SK-N-SH (cell line): ENCODE data around the gene PRKCA. TPM values are rescaled to one million over a fixed set of nuclear protein-coding genes. Genes with fewer than 3 reads are reported as not detected.
A peak's percentile ranks its signal among the peaks of the same experiment; 100 is the strongest.
"Not testable (repeated sequence)": the region's sequence is repeated elsewhere in the genome, so short reads cannot be mapped to it uniquely, and the experiment has no call there.

Experiments used
- CTCF ChIA-PET: fragments of 300-600, 350-600 bp; formaldehyde crosslinking; extraction: SDS; loops from one replicate; lab custom pipeline; 2021; lab: Yijun Ruan, JAX
- POLR2A ChIA-PET: fragments of 350-600 bp; sonication (Branson Sonifier 250); formaldehyde crosslinking; extraction: SDS; loops from one replicate; lab custom pipeline; 2020; ENCODE audit warnings: antibody characterized with exemption, inconsistent platforms; lab: Yijun Ruan, JAX
- DNase-seq: peaks from one replicate; pipeline ENCODE4 v3.0.0; 2012
- H2AFZ ChIP-seq: fragments of 200-600 bp; sonication (generic); 2 replicates; pipeline ENCODE4 v1.8.1; 2016; ENCODE audit warnings: antibody characterized with exemption, mild to moderate bottlenecking, low read depth
- H3F3A ChIP-seq: fragments of 200-600 bp; sonication (generic); replicated peaks from 2 replicates; pipeline ENCODE3; 2016; ENCODE audit warnings: antibody characterized with exemption, mild to moderate bottlenecking; ENCODE audit not compliant: insufficient read depth
- H3K27ac ChIP-seq, 2 experiments: fragments of 200-500 bp in 1 of 2; fragments of 200-600 bp in 1 of 2; sonication (Bioruptor generic) in 1 of 2; sonication (generic), shearing (Covaris generic) in 1 of 2; 2 replicates each; pipeline versions ENCODE4 v1.5.1 to v1.6.1; 2014 to 2016; ENCODE audit warnings: low read depth in 2 of 2, inconsistent platforms in 1 of 2, low read length in 1 of 2, mild to moderate bottlenecking in 1 of 2, mixed read lengths in 1 of 2
- H3K27me3 ChIP-seq: fragments of 200-600 bp; sonication (generic), shearing (Covaris generic); 2 replicates; pipeline ENCODE4 v1.6.1; 2016; ENCODE audit warnings: mixed run types; ENCODE audit not compliant: insufficient read depth
- H3K36me3 ChIP-seq, 2 experiments: fragments of 200-500 bp in 1 of 2; fragments of 200-600 bp in 1 of 2; sonication (Bioruptor generic) in 1 of 2; sonication (generic) in 1 of 2; replicated peaks in 1 of 2; 2 replicates each; pipeline versions ENCODE3 to v1.5.1; 2014 to 2016; ENCODE audit warnings: low read length in 1 of 2, mild to moderate bottlenecking in 1 of 2; ENCODE audit not compliant: insufficient read depth in 2 of 2, control insufficient read depth in 1 of 2
- H3K4me1 ChIP-seq, 2 experiments: fragments of 200-500 bp in 1 of 2; fragments of 200-600 bp in 1 of 2; sonication (Bioruptor generic) in 1 of 2; sonication (generic), shearing (Covaris generic) in 1 of 2; 2 replicates each; pipeline versions ENCODE4 v1.5.1 to v1.6.1; 2014 to 2016; ENCODE audit warnings: low read depth in 1 of 2, low read length in 1 of 2, mixed run types in 1 of 2; ENCODE audit not compliant: insufficient read depth in 2 of 2, control insufficient read depth in 1 of 2
- H3K4me2 ChIP-seq: fragments of 200-600 bp; sonication (generic), shearing (Covaris generic); 2 replicates; pipeline ENCODE4 v1.6.1; 2017; ENCODE audit warnings: mixed run types
- H3K4me3 ChIP-seq, 2 experiments: fragments of 200-500 bp in 1 of 2; fragments of 200-600 bp in 1 of 2; sonication (Bioruptor generic) in 1 of 2; sonication (generic), shearing (Covaris generic) in 1 of 2; 2 replicates each; pipeline versions ENCODE4 v1.5.1 to v1.8.1; 2014 to 2016; ENCODE audit warnings: low read depth in 2 of 2, inconsistent platforms in 1 of 2, low read length in 1 of 2, mild to moderate bottlenecking in 1 of 2, mixed read lengths in 1 of 2, moderate library complexity in 1 of 2
- H3K79me2 ChIP-seq: fragments of 200-600 bp; sonication (generic); 2 replicates; pipeline ENCODE4 v1.8.1; 2017; ENCODE audit warnings: mild to moderate bottlenecking; ENCODE audit not compliant: insufficient read depth
- H3K9ac ChIP-seq: fragments of 200-600 bp; sonication (generic); 2 replicates; pipeline ENCODE4 v1.6.1; 2017; ENCODE audit warnings: mixed run types
- H3K9me2 ChIP-seq: fragments of 200-600 bp; sonication (generic); 2 replicates; pipeline ENCODE4 v1.6.1; 2017; ENCODE audit warnings: mixed run types
- H3K9me3 ChIP-seq: fragments of 200-600 bp; sonication (generic); 2 replicates; pipeline ENCODE4 v1.6.1; 2017; ENCODE audit warnings: mixed run types, mild to moderate bottlenecking, moderate library complexity
- H4K20me1 ChIP-seq: fragments of 200-600 bp; sonication (generic); 2 replicates; pipeline ENCODE4 v1.6.1; 2017; ENCODE audit warnings: mild to moderate bottlenecking, mixed run types; ENCODE audit not compliant: insufficient read depth
- CTCF ChIP-seq: fragments of 200-600 bp; sonication (generic); IDR thresholded peaks from 2 replicates; pipeline ENCODE4 v1.6.1; 2017; ENCODE audit warnings: antibody characterized with exemption, mild to moderate bottlenecking, moderate library complexity
- ELF1 ChIP-seq: IDR thresholded peaks from 2 replicates; pipeline ENCODE4 v1.4.0; 2012
- EP300 ChIP-seq, 2 experiments: IDR thresholded peaks; 2 replicates each; pipeline versions ENCODE4 v1.4.0 to v1.6.1; 2012; ENCODE audit warnings: borderline replicate concordance in 1 of 2, low read depth in 1 of 2, low read length in 1 of 2
- EZH2phosphoT487 ChIP-seq: fragments of 200-600 bp; sonication (generic); IDR thresholded peaks from 2 replicates; pipeline ENCODE4 v1.6.1; 2017; ENCODE audit warnings: low read depth, mixed run types, mild to moderate bottlenecking, antibody characterized with exemption, moderate library complexity, borderline replicate concordance
- FOSL2 ChIP-seq: IDR thresholded peaks from 2 replicates; pipeline ENCODE4 v1.4.0; 2012; ENCODE audit warnings: low read depth, mild to moderate bottlenecking, moderate library complexity, borderline replicate concordance
- FOXJ3 ChIP-seq: sonication (generic); formaldehyde crosslinking; IDR thresholded peaks from 2 replicates; pipeline ENCODE4 v1.5.1; 2020; ENCODE audit warnings: mild to moderate bottlenecking, missing genetic modification reagents
- FOXM1 ChIP-seq: IDR thresholded peaks from 2 replicates; pipeline ENCODE4 v1.4.0; 2012; ENCODE audit warnings: low read depth, mild to moderate bottlenecking
- GATA2 ChIP-seq: sonication (generic); formaldehyde crosslinking; IDR thresholded peaks from 2 replicates; pipeline ENCODE4 v1.5.0; 2020; ENCODE audit warnings: mild to moderate bottlenecking, missing genetic modification reagents
- JUND ChIP-seq: IDR thresholded peaks from 2 replicates; pipeline ENCODE4 v1.4.0; 2012
- MEF2A ChIP-seq: IDR thresholded peaks from 2 replicates; pipeline ENCODE4 v1.4.0; 2012; ENCODE audit warnings: low read depth, borderline replicate concordance
- NFIC ChIP-seq: IDR thresholded peaks from 2 replicates; pipeline ENCODE4 v1.4.0; 2012; ENCODE audit warnings: borderline replicate concordance
- PBX3 ChIP-seq: IDR thresholded peaks from 2 replicates; pipeline ENCODE4; 2012
- RFX5 ChIP-seq: IDR thresholded peaks from 2 replicates; pipeline ENCODE4 v1.6.1; 2012; ENCODE audit warnings: mild to moderate bottlenecking, improper control_type of control experiment, low read length
- RXRA ChIP-seq: IDR thresholded peaks from 2 replicates; pipeline ENCODE4 v1.4.0; 2012; ENCODE audit warnings: low read depth, mild to moderate bottlenecking, borderline replicate concordance
- SIN3A ChIP-seq: IDR thresholded peaks from 2 replicates; pipeline ENCODE4 v1.6.1; 2012; ENCODE audit warnings: low read depth, mild to moderate bottlenecking, low read length, moderate library complexity, borderline replicate concordance
- TCF12 ChIP-seq: IDR thresholded peaks from 2 replicates; pipeline ENCODE4 v1.4.0; 2012
- TEAD4 ChIP-seq: IDR thresholded peaks from 2 replicates; pipeline ENCODE4 v1.4.0; 2012; ENCODE audit warnings: mild to moderate bottlenecking, borderline replicate concordance; ENCODE audit not compliant: insufficient read depth
- YY1 ChIP-seq: IDR thresholded peaks from 2 replicates; pipeline ENCODE4 v1.4.0; 2012; ENCODE audit warnings: low read depth, mild to moderate bottlenecking
- ZBTB33 ChIP-seq: IDR thresholded peaks from 2 replicates; pipeline ENCODE4 v1.4.0; 2012; ENCODE audit warnings: low read depth, borderline replicate concordance
- WGBS: methylation state at CpG from one replicate; pipeline ENCODE4 v1.1.6; 2017; ENCODE audit warnings: low lambda C conversion rate; 5-methylcytosine and 5-hydroxymethylcytosine counted together
- polyA plus RNA-seq, 3 experiments: library from polyadenylated mRNA; depleted of rRNA; stranded (reverse); fragments of >200 nt; gene quantifications; 2 replicates each; pipeline ENCODE4 v1.2.3, GENCODE V29; 2012
- TF ChIP-seq, protein P1 (sequence below): fragments of 150-350 bp; IDR thresholded peaks from 2 replicates; pipeline ENCODE4 v1.6.1; 2017; ENCODE audit warnings: antibody characterized with exemption, low read length, low read depth, borderline replicate concordance

The PRKCA gene
- polyA plus RNA-seq, 1 of the 3 experiments (the other 2 are of a cell fraction), result 108 TPM

- TF ChIP-seq TCF12 (0 out of 2 replicates have a peak, but pooled peaks have one; percentile 13), JUND (no peak), RXRA (no peak)
These were observed 318.1 kb downstream of the PRKCA start (continued) for GRCh38 chr17:66620528-66620927.

GRCh38 chr17:66624630-66625029 lies 322.2 kb downstream of the PRKCA start:
- CTCF ChIA-PET, result interaction anchor here (0.8 to 8.8 kb wide), 27 partner anchors 10 to 1393 kb away, joined by 3 to 90 read pairs (median 4); no protein-coding TSS in a partner anchor
- peak overlapping the region in 1 of 2 experiments; percentile 1; a peak in 2 of 4 replicates for H3K27ac ChIP-seq
- H3K9ac ChIP-seq, DNase-seq, H3K36me3 ChIP-seq, H3F3A ChIP-seq, H3K27me3 ChIP-seq, H3K9me3 ChIP-seq, H3K9me2 ChIP-seq, POLR2A ChIA-PET, H2AFZ ChIP-seq, H3K4me3 ChIP-seq, H3K4me2 ChIP-seq: not testable (repeated sequence)
- peaks cover 5 to 32% of the 10 kb centered on the region in 2 experiments; a peak in 3 of 4 replicates for H3K4me1 ChIP-seq
- peaks cover 28% of the 10 kb centered on the region for H4K20me1 ChIP-seq
- WGBS, result 95% methylated on average over 2 of the region's 2 CpGs
- peaks cover 77% of the 10 kb centered on the region for H3K79me2 ChIP-seq

DNA sequence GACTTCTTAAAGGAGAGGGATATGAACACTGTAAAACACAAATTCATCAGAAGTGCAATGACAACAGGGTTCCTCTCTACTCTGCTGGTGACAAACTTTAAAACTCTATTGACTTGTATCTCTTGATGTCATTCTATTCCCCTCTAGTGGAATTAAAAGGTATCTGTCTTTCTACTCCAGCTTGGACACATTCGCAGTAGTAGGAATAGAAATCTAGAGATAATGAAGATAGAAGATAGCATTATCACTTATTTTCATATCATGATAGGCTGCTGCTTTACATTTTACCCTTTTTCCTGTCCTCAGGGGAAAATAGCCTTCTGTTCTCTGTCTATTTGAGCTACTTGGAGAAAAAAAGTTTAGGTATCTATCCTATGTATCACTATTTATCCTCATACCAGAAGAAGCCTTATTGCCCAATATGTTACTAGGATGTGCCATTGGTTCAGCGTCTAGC lies 322.9 kb downstream of the PRKCA start:
- peaks cover 4% of the 10 kb centered on the region for H3F3A ChIP-seq
- POLR2A ChIA-PET, result no interaction called here
- no peak for TF ChIP-seq SIN3A
- TF ChIP-seq FOXM1, result no peak
- no peak for TF ChIP-seq PBX3
- no peak for TF ChIP-seq MEF2A
- peak; percentile 76 for TF ChIP-seq GATA2 (CRISPR knock-in tag)
- no peak for TF ChIP-seq EZH2phosphoT487
- TF ChIP-seq NFIC, result no peak
- no peak for TF ChIP-seq ELF1
- TF ChIP-seq YY1, result no peak
- no peak for TF ChIP-seq JUND
- TF ChIP-seq EP300 (IDR thresholded peaks at IDR 0.05; ENCODE audit: borderline replicate concordance in 1 of 2, low read depth in 1 of 2, low read length in 1 of 2), result peak in 1 of 2 experiments; percentile 55; a peak in 1 of 4 replicates
- no peak for TF ChIP-seq FOSL2
- no peak for TF ChIP-seq RXRA
- TF ChIP-seq ZBTB33, result no peak
- TF ChIP-seq TCF12, result no peak
- TF ChIP-seq FOXJ3, result no peak
- TF ChIP-seq, protein P1, sequence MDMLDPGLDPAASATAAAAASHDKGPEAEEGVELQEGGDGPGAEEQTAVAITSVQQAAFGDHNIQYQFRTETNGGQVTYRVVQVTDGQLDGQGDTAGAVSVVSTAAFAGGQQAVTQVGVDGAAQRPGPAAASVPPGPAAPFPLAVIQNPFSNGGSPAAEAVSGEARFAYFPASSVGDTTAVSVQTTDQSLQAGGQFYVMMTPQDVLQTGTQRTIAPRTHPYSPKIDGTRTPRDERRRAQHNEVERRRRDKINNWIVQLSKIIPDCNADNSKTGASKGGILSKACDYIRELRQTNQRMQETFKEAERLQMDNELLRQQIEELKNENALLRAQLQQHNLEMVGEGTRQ, result no peak
- no peak for TF ChIP-seq RFX5
- TF ChIP-seq TEAD4, result no peak
- peak; percentile 78 for TF ChIP-seq CTCF

More for the DNA sequence above, 322.9 kb downstream of the PRKCA start:
- peaks cover 78% of the 10 kb centered on the region for H3K79me2 ChIP-seq
- no peak overlapping the region for H3K9ac ChIP-seq
- no peak overlapping the region for H2AFZ ChIP-seq
- no peaks in the 10 kb centered on the region for H3K36me3 ChIP-seq
- peaks cover under 1 to 31% of the 10 kb centered on the region in 2 experiments; a peak in 3 of 4 replicates for H3K4me1 ChIP-seq
- peak overlapping the region in 1 of 2 experiments; percentile 1; a peak in 2 of 4 replicates for H3K27ac ChIP-seq
- no peaks in the 10 kb centered on the region for H3K9me2 ChIP-seq
- H3K4me2 ChIP-seq, result no peak overlapping the region
- peaks cover 35% of the 10 kb centered on the region for H4K20me1 ChIP-seq
- H3K27me3 ChIP-seq, result no peaks in the 10 kb centered on the region
- WGBS, result 48% methylated on average over 2 of the region's 2 CpGs
- H3K9me3 ChIP-seq, result no peaks in the 10 kb centered on the region
- H3K4me3 ChIP-seq, result no peak overlapping the region
- DNase-seq, result peak; percentile 63
- CTCF ChIA-PET, result interaction anchor here (0.6 to 8.8 kb wide), 52 partner anchors 9 to 1393 kb away, joined by 3 to 90 read pairs (median 4); no protein-coding TSS in a partner anchor
